ENCODE measurements around the gene EVI5.
"Not testable (repeated sequence)": the region's sequence is repeated elsewhere in the genome, so short reads cannot be mapped to it uniquely, and the experiment has no call there.

The EVI5 gene

GRCh38 chr1:92690212-92690906 lies 94.5 kb downstream of the EVI5 start:
- no peak for DNase-seq (ENCODE audit: low spot score)

GRCh38 chr1:92679980-92680379 lies 104.9 kb downstream of the EVI5 start:
- no peak for DNase-seq (ENCODE audit: low spot score)

GRCh38 chr1:92663775-92664174 lies 121.1 kb downstream of the EVI5 start:
- DNase-seq (ENCODE audit: low spot score) = no peak

- DNase-seq (ENCODE audit: low spot score) = no peak
Measured at GRCh38 chr1:92662048-92662447, 122.9 kb downstream of the EVI5 start.

- DNase-seq (ENCODE audit: low spot score) = no peak
Measured at GRCh38 chr1:92657701-92658100, 127.2 kb downstream of the EVI5 start.

GRCh38 chr1:92655197-92655801 lies 129.6 kb downstream of the EVI5 start:
- no peak for DNase-seq (ENCODE audit: low spot score)

- DNase-seq (ENCODE audit: low spot score) = no peak
Measured at GRCh38 chr1:92653605-92654381, 131.1 kb downstream of the EVI5 start.

- DNase-seq (ENCODE audit: low spot score) = not testable (repeated sequence)
Measured at GRCh38 chr1:92640686-92641085, 144.2 kb downstream of the EVI5 start.

GRCh38 chr1:92638498-92638897 lies 146.4 kb downstream of the EVI5 start:
- no peak for DNase-seq (ENCODE audit: low spot score)

- not testable (repeated sequence) for DNase-seq (ENCODE audit: low spot score)
Measured at GRCh38 chr1:92635203-92635602, 149.7 kb downstream of the EVI5 start.

- peak; percentile 7 for DNase-seq (ENCODE audit: low spot score)
Measured at GRCh38 chr1:92623187-92623778, 161.6 kb downstream of the EVI5 start.

GRCh38 chr1:92619466-92620189 lies 165.3 kb downstream of the EVI5 start:
- DNase-seq (ENCODE audit: low spot score) = no peak

GRCh38 chr1:92601044-92601443 lies 183.9 kb downstream of the EVI5 start:
- DNase-seq (ENCODE audit: low spot score) = no peak

GRCh38 chr1:92599184-92599583 lies 185.7 kb downstream of the EVI5 start:
- peak; percentile 39 for DNase-seq (ENCODE audit: low spot score)

- not testable (repeated sequence) for DNase-seq (ENCODE audit: low spot score)
Measured at GRCh38 chr1:92589361-92589760, 195.5 kb downstream of the EVI5 start.

GRCh38 chr1:92587445-92587844 lies 197.5 kb downstream of the EVI5 start:
- no peak for DNase-seq (ENCODE audit: low spot score)

- no peak for DNase-seq (ENCODE audit: low spot score)
Measured at GRCh38 chr1:92585831-92586230, 199.1 kb downstream of the EVI5 start.

GRCh38 chr1:92584810-92585209 lies 200.1 kb downstream of the EVI5 start:
- DNase-seq (ENCODE audit: low spot score) = not testable (repeated sequence)

GRCh38 chr1:92583821-92584760 lies 200.8 kb downstream of the EVI5 start:
- peak; percentile 60 for DNase-seq (ENCODE audit: low spot score)

- no peak for DNase-seq (ENCODE audit: low spot score)
Measured at GRCh38 chr1:92577261-92577895, 207.5 kb downstream of the EVI5 start.
